Measurements from ENCODE around the gene NES.

NES gene

DNA sequence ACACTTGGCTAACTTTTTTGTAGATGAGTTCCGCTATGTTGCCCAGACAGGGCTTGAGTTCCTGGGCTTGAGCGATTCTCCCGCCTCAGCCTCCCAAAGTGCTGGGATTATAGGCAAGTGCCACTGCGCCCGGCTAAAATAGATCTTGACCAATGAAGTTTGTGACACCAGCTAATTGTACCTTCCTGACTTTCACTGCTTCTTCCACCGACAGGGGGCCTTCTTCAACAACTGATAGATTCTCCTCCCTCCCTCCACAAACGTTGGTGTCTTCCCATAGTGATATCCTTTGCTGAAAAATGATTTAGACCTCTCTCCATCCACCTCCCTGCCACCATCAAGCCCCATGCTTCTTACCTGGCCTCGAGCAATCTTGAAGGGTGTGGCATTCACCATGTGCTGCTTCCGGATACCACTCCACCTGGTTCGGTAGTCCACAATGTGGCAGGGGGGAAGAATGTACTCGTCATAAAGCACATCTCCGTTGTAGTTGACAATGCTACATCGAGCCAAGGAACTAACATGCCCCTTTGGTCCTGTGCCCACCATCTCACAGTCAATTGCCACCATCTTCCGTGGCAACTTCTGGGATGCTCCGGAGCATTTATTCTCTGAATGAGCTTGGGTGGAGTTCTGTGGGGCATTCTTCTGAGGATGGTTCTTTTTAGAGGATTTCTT is 49.5 kb upstream of the NES start (continued):
- TF ChIP-seq ZNF600 (tag by site-specific recombination; IDR thresholded peaks at IDR 0.05) (no peak), SP7 (tag by site-specific recombination; IDR thresholded peaks at IDR 0.05) (peak; percentile 64), ZBTB20 (tag by site-specific recombination; IDR thresholded peaks at IDR 0.05) (peak; percentile 18; the same call in 1 of the 2 replicates), KLF8 (tag by site-specific recombination; IDR thresholded peaks at IDR 0.05) (peak; percentile 74), ZNF23 (tag by site-specific recombination; IDR thresholded peaks at IDR 0.05; ENCODE audit: borderline replicate concordance) (no peak), WT1 (tag by site-specific recombination; IDR thresholded peaks at IDR 0.05) (no peak), ZNF626 (tag by site-specific recombination; IDR thresholded peaks at IDR 0.05) (no peak), KLF7 (tag by site-specific recombination; IDR thresholded peaks at IDR 0.05; ENCODE audit: borderline replicate concordance) (no peak), ZNF391 (tag by site-specific recombination; IDR thresholded peaks at IDR 0.05; ENCODE audit: borderline replicate concordance, low read depth) (peak; percentile 64; the same call in 1 of the 2 replicates), ZNF548 (tag by site-specific recombination; IDR thresholded peaks at IDR 0.05) (no peak), GFI1B (tag by site-specific recombination; IDR thresholded peaks at IDR 0.05) (no peak), ZNF596 (tag by site-specific recombination; IDR thresholded peaks at IDR 0.05) (no peak), ZNF449 (tag by site-specific recombination; IDR thresholded peaks at IDR 0.05) (no peak), HOXA7 (CRISPR knock-in tag; IDR thresholded peaks at IDR 0.05; ENCODE audit: borderline replicate concordance) (no peak), PATZ1 (tag by site-specific recombination; IDR thresholded peaks at IDR 0.05) (no peak), ZNF266 (tag by site-specific recombination; IDR thresholded peaks at IDR 0.05; ENCODE audit: low read depth) (no peak), ZNF677 (tag by site-specific recombination; IDR thresholded peaks at IDR 0.05) (no peak)
- TF ChIP-seq, protein P1, sequence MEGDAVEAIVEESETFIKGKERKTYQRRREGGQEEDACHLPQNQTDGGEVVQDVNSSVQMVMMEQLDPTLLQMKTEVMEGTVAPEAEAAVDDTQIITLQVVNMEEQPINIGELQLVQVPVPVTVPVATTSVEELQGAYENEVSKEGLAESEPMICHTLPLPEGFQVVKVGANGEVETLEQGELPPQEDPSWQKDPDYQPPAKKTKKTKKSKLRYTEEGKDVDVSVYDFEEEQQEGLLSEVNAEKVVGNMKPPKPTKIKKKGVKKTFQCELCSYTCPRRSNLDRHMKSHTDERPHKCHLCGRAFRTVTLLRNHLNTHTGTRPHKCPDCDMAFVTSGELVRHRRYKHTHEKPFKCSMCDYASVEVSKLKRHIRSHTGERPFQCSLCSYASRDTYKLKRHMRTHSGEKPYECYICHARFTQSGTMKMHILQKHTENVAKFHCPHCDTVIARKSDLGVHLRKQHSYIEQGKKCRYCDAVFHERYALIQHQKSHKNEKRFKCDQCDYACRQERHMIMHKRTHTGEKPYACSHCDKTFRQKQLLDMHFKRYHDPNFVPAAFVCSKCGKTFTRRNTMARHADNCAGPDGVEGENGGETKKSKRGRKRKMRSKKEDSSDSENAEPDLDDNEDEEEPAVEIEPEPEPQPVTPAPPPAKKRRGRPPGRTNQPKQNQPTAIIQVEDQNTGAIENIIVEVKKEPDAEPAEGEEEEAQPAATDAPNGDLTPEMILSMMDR (tag by site-specific recombination; IDR thresholded peaks at IDR 0.05), result peak; percentile 89
- TF ChIP-seq, protein P2, sequence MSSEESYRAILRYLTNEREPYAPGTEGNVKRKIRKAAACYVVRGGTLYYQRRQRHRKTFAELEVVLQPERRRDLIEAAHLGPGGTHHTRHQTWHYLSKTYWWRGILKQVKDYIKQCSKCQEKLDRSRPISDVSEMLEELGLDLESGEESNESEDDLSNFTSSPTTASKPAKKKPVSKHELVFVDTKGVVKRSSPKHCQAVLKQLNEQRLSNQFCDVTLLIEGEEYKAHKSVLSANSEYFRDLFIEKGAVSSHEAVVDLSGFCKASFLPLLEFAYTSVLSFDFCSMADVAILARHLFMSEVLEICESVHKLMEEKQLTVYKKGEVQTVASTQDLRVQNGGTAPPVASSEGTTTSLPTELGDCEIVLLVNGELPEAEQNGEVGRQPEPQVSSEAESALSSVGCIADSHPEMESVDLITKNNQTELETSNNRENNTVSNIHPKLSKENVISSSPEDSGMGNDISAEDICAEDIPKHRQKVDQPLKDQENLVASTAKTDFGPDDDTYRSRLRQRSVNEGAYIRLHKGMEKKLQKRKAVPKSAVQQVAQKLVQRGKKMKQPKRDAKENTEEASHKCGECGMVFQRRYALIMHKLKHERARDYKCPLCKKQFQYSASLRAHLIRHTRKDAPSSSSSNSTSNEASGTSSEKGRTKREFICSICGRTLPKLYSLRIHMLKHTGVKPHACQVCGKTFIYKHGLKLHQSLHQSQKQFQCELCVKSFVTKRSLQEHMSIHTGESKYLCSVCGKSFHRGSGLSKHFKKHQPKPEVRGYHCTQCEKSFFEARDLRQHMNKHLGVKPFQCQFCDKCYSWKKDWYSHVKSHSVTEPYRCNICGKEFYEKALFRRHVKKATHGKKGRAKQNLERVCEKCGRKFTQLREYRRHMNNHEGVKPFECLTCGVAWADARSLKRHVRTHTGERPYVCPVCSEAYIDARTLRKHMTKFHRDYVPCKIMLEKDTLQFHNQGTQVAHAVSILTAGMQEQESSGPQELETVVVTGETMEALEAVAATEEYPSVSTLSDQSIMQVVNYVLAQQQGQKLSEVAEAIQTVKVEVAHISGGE (tag by site-specific recombination; conservative IDR thresholded peaks at IDR 0.05; ENCODE audit: low read depth), result peak; percentile 34
- TF ChIP-seq, protein P3, sequence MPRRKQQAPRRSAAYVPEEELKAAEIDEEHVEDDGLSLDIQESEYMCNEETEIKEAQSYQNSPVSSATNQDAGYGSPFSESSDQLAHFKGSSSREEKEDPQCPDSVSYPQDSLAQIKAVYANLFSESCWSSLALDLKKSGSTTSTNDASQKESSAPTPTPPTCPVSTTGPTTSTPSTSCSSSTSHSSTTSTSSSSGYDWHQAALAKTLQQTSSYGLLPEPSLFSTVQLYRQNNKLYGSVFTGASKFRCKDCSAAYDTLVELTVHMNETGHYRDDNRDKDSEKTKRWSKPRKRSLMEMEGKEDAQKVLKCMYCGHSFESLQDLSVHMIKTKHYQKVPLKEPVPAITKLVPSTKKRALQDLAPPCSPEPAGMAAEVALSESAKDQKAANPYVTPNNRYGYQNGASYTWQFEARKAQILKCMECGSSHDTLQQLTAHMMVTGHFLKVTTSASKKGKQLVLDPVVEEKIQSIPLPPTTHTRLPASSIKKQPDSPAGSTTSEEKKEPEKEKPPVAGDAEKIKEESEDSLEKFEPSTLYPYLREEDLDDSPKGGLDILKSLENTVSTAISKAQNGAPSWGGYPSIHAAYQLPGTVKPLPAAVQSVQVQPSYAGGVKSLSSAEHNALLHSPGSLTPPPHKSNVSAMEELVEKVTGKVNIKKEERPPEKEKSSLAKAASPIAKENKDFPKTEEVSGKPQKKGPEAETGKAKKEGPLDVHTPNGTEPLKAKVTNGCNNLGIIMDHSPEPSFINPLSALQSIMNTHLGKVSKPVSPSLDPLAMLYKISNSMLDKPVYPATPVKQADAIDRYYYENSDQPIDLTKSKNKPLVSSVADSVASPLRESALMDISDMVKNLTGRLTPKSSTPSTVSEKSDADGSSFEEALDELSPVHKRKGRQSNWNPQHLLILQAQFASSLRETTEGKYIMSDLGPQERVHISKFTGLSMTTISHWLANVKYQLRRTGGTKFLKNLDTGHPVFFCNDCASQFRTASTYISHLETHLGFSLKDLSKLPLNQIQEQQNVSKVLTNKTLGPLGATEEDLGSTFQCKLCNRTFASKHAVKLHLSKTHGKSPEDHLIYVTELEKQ (tag by site-specific recombination; IDR thresholded peaks at IDR 0.05; ENCODE audit: borderline replicate concordance), result no peak
- TF ChIP-seq, protein P4, sequence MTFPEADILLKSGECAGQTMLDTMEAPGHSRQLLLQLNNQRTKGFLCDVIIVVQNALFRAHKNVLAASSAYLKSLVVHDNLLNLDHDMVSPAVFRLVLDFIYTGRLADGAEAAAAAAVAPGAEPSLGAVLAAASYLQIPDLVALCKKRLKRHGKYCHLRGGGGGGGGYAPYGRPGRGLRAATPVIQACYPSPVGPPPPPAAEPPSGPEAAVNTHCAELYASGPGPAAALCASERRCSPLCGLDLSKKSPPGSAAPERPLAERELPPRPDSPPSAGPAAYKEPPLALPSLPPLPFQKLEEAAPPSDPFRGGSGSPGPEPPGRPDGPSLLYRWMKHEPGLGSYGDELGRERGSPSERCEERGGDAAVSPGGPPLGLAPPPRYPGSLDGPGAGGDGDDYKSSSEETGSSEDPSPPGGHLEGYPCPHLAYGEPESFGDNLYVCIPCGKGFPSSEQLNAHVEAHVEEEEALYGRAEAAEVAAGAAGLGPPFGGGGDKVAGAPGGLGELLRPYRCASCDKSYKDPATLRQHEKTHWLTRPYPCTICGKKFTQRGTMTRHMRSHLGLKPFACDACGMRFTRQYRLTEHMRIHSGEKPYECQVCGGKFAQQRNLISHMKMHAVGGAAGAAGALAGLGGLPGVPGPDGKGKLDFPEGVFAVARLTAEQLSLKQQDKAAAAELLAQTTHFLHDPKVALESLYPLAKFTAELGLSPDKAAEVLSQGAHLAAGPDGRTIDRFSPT (tag by site-specific recombination; IDR thresholded peaks at IDR 0.05), result no peak
- TF ChIP-seq, protein P5, sequence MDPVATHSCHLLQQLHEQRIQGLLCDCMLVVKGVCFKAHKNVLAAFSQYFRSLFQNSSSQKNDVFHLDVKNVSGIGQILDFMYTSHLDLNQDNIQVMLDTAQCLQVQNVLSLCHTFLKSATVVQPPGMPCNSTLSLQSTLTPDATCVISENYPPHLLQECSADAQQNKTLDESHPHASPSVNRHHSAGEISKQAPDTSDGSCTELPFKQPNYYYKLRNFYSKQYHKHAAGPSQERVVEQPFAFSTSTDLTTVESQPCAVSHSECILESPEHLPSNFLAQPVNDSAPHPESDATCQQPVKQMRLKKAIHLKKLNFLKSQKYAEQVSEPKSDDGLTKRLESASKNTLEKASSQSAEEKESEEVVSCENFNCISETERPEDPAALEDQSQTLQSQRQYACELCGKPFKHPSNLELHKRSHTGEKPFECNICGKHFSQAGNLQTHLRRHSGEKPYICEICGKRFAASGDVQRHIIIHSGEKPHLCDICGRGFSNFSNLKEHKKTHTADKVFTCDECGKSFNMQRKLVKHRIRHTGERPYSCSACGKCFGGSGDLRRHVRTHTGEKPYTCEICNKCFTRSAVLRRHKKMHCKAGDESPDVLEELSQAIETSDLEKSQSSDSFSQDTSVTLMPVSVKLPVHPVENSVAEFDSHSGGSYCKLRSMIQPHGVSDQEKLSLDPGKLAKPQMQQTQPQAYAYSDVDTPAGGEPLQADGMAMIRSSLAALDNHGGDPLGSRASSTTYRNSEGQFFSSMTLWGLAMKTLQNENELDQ (tag by site-specific recombination; IDR thresholded peaks at IDR 0.05; ENCODE audit: low read depth), result no peak

All from HEK293 (cell line).